Measurements from ENCODE around the gene MANBA.

GRCh38 chr4:102610007-102610406 is 150.8 kb downstream of the MANBA start:
- TF ChIP-seq TAF1 (IDR thresholded peaks at IDR 0.05; ENCODE audit: borderline replicate concordance, insufficient read depth, low read length) = no peak
- no peak for TF ChIP-seq REST (IDR thresholded peaks at IDR 0.05; ENCODE audit: insufficient read depth in 1 of 2, low read depth in 2 of 2, low read length in 2 of 2)
- no peak for TF ChIP-seq SIN3A (IDR thresholded peaks at IDR 0.05; ENCODE audit: borderline replicate concordance, insufficient read depth, low read length)
- TF ChIP-seq POLR2AphosphoS5 (IDR thresholded peaks at IDR 0.05; ENCODE audit: low read depth, low read length) = no peak

Data from PFSK-1 (cell line).